ENCODE results near the gene TLE4.

The TLE4 gene

DNA sequence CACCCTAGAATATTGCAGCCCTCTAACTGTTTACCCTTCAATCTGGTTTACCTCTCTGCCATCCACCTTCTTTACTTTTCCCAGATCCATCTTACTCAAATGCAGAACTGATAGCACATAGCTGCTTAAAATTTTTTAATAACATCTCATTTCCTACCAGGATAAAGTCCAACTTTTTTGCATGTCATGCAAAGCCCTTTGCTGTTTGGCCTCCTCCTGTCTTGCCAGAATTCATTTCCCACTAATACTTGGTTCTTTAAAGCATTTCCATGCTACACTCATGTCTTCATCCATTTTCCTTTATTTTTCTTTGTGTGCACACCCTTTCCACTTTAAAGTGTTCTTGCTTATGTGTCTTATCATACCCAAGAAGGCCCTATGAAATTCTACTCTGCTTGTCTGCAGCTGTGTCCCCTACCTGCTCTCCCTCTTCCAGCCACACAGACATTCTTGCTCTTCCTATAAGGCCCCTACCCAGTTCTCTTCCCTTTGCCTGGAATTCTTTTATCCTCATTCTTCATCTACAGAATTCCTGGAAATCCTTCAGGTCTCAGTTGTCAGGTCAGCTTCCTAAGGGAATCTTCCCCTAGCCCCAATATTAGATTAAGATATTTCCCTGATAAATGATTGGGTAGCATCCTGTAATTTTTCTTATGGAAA is 50.3 kb downstream of the TLE4 start:
- H3K36me3 ChIP-seq (ENCODE audit: control insufficient read depth in 1 of 2, insufficient read depth in 2 of 2, low read depth in 1 of 2, low read length in 2 of 2) = no peaks in the 10 kb centered on the region
- H3K27ac ChIP-seq (ENCODE audit: low read length, poor library complexity, severe bottlenecking) = no peak overlapping the region
- DNase-seq = no peak
- peaks cover 2% of the 10 kb centered on the region for H3K4me1 ChIP-seq (ENCODE audit: control insufficient read depth, insufficient read depth, low read depth, low read length)
- H2AFZ ChIP-seq (ENCODE audit: low read depth, low read length) = no peak overlapping the region
- no peak overlapping the region for H2BK12ac ChIP-seq (ENCODE audit: low read length in 2 of 2)
- H3K79me1 ChIP-seq (replicated peaks; ENCODE audit: low read length, poor library complexity, severe bottlenecking) = peaks cover 17% of the 10 kb centered on the region
- H4K91ac ChIP-seq (ENCODE audit: low read length) = no peak overlapping the region
- no peak overlapping the region for H2BK15ac ChIP-seq (ENCODE audit: low read depth, poor library complexity, severe bottlenecking)
- no peak overlapping the region for H2BK5ac ChIP-seq (ENCODE audit: low read depth, low read length, poor library complexity, severe bottlenecking)
- H3K14ac ChIP-seq (ENCODE audit: low read length in 2 of 2) = no peak overlapping the region
- no peaks in the 10 kb centered on the region for H3K27me3 ChIP-seq (ENCODE audit: control insufficient read depth in 1 of 2, insufficient read depth in 1 of 2, low read length in 2 of 2)
- no peak overlapping the region for H2BK120ac ChIP-seq (ENCODE audit: low read depth, low read length)
- no peak overlapping the region for H3K4me3 ChIP-seq (ENCODE audit: insufficient read depth in 1 of 2, low read depth in 1 of 2, low read length in 2 of 2)
- H3K18ac ChIP-seq (ENCODE audit: low read depth in 1 of 2, low read length in 2 of 2) = no peak overlapping the region
- no peaks in the 10 kb centered on the region for H3K9me3 ChIP-seq (ENCODE audit: control insufficient read depth, low read length)
- no peak overlapping the region for H3K9ac ChIP-seq (ENCODE audit: low read length)
- no peak overlapping the region for H4K8ac ChIP-seq (ENCODE audit: low read length)
- H3K4ac ChIP-seq (ENCODE audit: low read depth in 1 of 2, low read length in 2 of 2) = no peak overlapping the region
- H3K4me2 ChIP-seq (ENCODE audit: low read length, poor library complexity, severe bottlenecking) = no peak overlapping the region
- H3K23ac ChIP-seq (ENCODE audit: low read length in 2 of 2) = no peak overlapping the region
- no peak overlapping the region for H2AK5ac ChIP-seq (ENCODE audit: low read length, severe bottlenecking)

DNA sequence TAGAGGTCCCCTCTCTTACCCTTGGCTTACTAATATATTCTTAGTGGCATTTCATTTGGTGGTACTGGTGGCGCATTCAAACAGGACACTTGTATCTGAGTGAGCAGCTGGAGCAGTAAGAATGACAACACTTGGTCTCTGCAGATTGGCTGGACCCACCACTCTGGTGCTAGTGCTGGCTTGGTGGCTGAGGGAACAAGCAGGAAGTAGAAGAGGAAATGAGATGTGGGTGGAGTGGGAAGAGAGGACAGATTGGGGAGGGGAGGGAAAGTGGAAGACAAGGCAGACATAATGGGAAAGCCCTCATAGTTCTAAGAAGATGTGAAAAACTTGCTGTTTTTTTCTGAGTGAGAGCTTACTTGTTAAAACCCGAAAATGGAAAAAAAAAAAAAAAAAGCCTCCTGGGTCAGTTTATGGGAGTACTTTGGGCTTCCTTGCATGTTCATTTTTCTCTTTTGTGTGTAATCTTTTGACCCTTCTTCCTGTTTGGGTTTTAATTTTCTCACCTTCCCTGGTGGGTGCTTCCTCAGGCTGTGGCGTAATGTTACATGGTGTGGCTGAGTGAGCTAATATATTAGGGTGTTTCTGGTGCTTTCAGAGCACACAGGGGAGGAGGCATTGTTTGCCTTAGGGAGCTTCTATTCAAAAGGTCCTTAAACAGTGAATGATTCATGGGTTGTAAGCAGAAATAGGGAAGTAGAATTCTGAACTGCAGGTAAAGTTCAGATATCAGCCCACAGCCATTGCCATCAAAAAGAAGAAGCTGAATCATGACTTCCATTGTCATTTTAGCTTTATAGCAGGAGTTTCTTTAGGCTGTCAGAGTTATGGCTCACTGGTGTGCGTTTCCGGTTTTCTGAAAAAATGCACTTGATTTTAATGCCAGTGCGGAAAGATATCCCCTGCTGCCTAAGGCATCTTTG is 52.3 kb downstream of the TLE4 start:
- Histone ChIP-seq H3K18ac (ENCODE audit: low read depth in 1 of 2, low read length in 2 of 2) (peak overlapping the region in 1 of 2 experiments; percentile 73), H4K91ac (ENCODE audit: low read length) (no peak overlapping the region), H3K9me3 (ENCODE audit: control insufficient read depth, low read length) (no peaks in the 10 kb centered on the region), H2BK120ac (ENCODE audit: low read depth, low read length) (no peak overlapping the region), H3K14ac (ENCODE audit: low read length in 2 of 2) (peak overlapping the region in 1 of 2 experiments; percentile 84), H2BK15ac (ENCODE audit: low read depth, poor library complexity, severe bottlenecking) (no peak overlapping the region), H3K4ac (ENCODE audit: low read depth in 1 of 2, low read length in 2 of 2) (no peak overlapping the region), H3K4me1 (ENCODE audit: control insufficient read depth, insufficient read depth, low read depth, low read length) (peaks cover 2% of the 10 kb centered on the region), H3K4me2 (ENCODE audit: low read length, poor library complexity, severe bottlenecking) (no peak overlapping the region), H3K9ac (ENCODE audit: low read length) (no peak overlapping the region), H2AK5ac (ENCODE audit: low read length, severe bottlenecking) (peak overlapping the region; percentile 87), H2AFZ (ENCODE audit: low read depth, low read length) (no peak overlapping the region), H3K79me1 (replicated peaks; ENCODE audit: low read length, poor library complexity, severe bottlenecking) (peaks cover 15% of the 10 kb centered on the region), H2BK12ac (ENCODE audit: low read length in 2 of 2) (peak overlapping the region in 1 of 2 experiments; percentile 42), H2BK5ac (ENCODE audit: low read depth, low read length, poor library complexity, severe bottlenecking) (no peak overlapping the region), H3K36me3 (ENCODE audit: control insufficient read depth in 1 of 2, insufficient read depth in 2 of 2, low read depth in 1 of 2, low read length in 2 of 2) (no peaks in the 10 kb centered on the region), H3K27me3 (ENCODE audit: control insufficient read depth in 1 of 2, insufficient read depth in 1 of 2, low read length in 2 of 2) (no peaks in the 10 kb centered on the region), H4K8ac (ENCODE audit: low read length) (no peak overlapping the region), H3K23ac (ENCODE audit: low read length in 2 of 2) (no peak overlapping the region), H3K27ac (ENCODE audit: low read length, poor library complexity, severe bottlenecking) (peak overlapping the region; percentile 59), H3K4me3 (ENCODE audit: insufficient read depth in 1 of 2, low read depth in 1 of 2, low read length in 2 of 2) (no peak overlapping the region)
- WGBS = 94% methylated on average over 6 of the region's 6 CpGs
- peak; percentile 18 for DNase-seq

DNA sequence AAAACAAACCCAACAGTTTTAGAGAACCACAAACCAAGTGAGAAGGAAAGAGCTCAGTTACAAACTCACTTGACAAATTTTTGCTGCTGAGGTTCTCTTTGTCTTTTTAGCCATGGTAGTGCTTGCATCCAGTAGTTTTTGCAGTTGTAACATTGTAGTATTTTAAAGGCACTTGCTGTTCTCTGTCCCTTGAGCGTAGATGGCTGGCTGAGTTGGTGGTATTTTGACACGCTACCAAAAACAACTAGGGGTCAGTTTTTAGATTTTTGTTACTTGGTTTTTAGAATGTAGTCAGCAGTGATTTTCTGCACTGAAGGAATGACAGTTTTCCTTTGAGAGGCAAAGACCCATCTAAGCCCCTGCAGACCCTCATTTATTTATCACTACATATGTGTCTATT is 58.0 kb downstream of the TLE4 start:
- no peak overlapping the region for H3K18ac ChIP-seq (ENCODE audit: low read depth in 1 of 2, low read length in 2 of 2)
- no peak overlapping the region for H4K91ac ChIP-seq (ENCODE audit: low read length)
- WGBS = 100% methylated on average over 2 of the region's 2 CpGs
- no peak overlapping the region for H3K9ac ChIP-seq (ENCODE audit: low read length)
- no peak overlapping the region for H2BK12ac ChIP-seq (ENCODE audit: low read length in 2 of 2)
- H3K4me1 ChIP-seq (ENCODE audit: control insufficient read depth, insufficient read depth, low read depth, low read length) = peaks cover 3% of the 10 kb centered on the region
- no peak overlapping the region for H2BK5ac ChIP-seq (ENCODE audit: low read depth, low read length, poor library complexity, severe bottlenecking)
- H3K4ac ChIP-seq (ENCODE audit: low read depth in 1 of 2, low read length in 2 of 2) = no peak overlapping the region
- no peak overlapping the region for H2AK5ac ChIP-seq (ENCODE audit: low read length, severe bottlenecking)
- no peak overlapping the region for H3K27ac ChIP-seq (ENCODE audit: low read length, poor library complexity, severe bottlenecking)
- no peaks in the 10 kb centered on the region for H3K9me3 ChIP-seq (ENCODE audit: control insufficient read depth, low read length)
- no peak overlapping the region for H3K4me2 ChIP-seq (ENCODE audit: low read length, poor library complexity, severe bottlenecking)
- no peak overlapping the region for H2AFZ ChIP-seq (ENCODE audit: low read depth, low read length)
- H3K36me3 ChIP-seq (ENCODE audit: control insufficient read depth in 1 of 2, insufficient read depth in 2 of 2, low read depth in 1 of 2, low read length in 2 of 2) = peaks cover 0 to 3% of the 10 kb centered on the region in 2 experiments
- no peak for DNase-seq
- no peak overlapping the region for H3K23ac ChIP-seq (ENCODE audit: low read length in 2 of 2)
- no peak overlapping the region for H4K8ac ChIP-seq (ENCODE audit: low read length)
- H2BK120ac ChIP-seq (ENCODE audit: low read depth, low read length) = no peak overlapping the region
- no peaks in the 10 kb centered on the region for H3K27me3 ChIP-seq (ENCODE audit: control insufficient read depth in 1 of 2, insufficient read depth in 1 of 2, low read length in 2 of 2)
- no peak overlapping the region for H3K14ac ChIP-seq (ENCODE audit: low read length in 2 of 2)
- H3K79me1 ChIP-seq (replicated peaks; ENCODE audit: low read length, poor library complexity, severe bottlenecking) = peaks cover 17% of the 10 kb centered on the region
- H2BK15ac ChIP-seq (ENCODE audit: low read depth, poor library complexity, severe bottlenecking) = no peak overlapping the region
- H3K4me3 ChIP-seq (ENCODE audit: insufficient read depth in 1 of 2, low read depth in 1 of 2, low read length in 2 of 2) = no peak overlapping the region
